Measurements from ENCODE around the gene PITRM1.

Gene PITRM1

DNA sequence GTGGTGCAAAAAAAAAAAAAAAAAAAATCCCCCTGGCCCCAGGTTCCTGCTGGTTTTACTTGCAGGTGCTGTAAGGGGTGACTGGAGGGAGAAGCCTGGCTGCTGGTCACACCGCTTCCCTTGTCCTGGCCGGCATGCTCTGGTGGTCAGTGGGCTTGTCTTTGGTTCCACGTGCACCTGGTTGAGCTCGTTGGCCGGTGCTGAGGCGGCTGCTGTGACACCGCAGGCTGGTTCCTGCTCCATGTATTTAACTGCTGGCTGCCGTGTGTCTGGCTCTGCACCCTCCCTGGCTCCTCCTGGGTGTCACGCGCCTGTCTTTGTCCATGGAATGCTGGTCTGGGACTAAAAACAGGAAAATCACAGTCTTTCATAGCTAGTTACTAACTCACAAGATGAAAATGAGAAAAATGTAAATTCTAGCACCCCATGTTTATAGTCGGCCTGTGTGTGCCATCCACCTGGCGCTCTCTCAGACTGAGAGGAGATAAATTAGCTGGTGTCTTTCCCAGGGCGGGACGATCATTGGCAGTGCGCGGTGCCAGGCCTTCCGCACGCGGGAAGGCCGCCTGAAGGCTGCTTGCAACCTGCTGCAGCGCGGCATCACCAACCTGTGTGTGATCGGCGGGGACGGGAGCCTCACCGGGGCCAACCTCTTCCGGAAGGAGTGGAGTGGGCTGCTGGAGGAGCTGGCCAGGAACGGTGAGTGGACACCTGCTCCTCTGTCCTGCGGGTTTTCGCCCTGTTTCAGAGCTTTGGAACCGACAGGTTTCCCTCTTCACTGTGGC lies 71.5 kb downstream of the PITRM1 start:
- no peak for DNase-seq

DNA sequence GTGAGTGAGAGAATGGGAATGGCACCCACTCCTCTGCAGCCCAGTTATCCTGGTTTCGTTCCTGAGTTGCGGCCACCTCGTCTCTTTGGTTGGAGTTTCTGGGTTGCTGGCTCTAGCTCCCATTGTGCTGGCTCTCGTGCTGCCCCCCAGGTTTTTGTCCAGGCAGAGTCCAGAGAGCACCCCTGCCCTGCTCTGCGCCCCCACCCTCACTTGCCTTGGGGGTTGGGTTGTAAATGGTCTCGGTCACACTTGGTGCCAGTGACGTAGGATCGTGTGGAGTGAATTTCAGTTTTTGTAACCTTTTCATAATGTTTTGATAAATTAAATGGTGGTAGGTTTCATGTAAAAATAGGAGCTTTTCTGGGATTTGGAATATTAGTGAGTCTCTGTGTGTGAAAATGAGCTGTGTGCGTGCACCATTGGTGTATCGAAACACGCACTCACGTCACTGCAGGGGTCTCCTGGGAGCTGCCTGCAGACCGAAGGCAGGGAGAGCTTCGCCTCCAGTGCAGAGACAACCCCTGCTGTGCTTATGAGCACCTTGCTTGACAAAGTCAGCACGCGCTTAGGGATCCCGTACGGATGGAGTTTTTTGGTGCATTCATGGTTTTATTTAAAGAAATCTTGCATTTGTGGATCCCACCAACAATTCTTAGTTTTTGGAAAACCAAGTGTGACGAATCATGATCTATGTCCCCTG lies 72.3 kb downstream of the PITRM1 start:
- no peak for DNase-seq

DNA sequence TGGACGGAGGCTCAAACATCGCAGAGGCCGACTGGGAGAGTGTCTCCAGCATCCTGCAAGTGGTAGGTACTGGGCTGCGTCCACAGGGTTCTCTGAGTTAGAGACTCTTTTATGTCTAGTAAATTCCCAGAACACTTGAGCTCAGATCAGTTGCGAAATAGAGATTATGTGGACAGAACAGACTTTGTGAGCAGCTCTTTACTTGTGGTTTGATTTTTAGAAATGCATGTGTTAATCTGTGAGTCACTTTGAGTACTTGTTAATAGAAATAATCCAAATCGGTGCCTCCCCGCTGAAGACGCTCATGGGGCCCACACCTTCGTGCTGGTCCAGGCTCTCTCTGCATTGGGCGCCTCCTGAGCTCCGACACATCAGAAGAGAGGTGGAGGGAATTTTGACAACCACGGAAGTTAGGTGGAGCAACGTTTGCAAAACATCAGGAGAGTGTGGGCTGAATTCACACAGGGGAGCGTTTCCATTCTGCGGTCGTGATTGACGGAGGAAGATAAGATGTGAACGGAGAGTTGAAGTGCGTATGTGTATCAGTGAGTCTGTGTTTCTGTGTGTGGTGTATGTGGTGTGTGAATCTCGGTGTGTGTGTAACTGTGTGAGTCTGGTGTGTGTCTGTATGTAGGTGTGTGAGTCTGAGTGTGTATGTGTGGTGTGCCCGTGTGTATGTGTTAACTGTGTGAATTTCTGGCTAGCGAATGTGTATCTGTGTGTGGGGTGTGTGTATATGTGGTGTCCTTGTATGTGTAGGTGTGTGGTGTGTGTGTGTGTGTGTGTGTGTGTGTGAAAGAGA lies 73.1 kb downstream of the PITRM1 start:
- DNase-seq = peak; percentile 63

DNA sequence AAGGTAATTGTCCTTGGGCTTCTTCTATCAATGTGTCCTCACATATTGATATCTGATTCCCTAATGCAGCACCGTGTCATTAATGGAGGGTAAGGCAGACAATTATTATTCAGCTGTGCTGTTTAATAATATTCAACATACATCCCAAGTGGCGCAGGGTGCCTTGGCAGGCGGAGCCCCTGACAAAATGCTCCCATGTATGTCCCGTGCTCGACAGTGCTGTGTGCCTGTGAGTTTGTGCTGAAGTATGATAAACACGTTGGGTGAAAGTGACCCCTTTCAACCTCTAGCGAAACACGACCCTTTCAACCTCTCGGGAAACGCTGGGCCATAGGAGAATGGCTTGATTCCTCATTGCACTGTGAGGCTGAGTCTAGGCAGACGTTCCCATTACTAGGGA lies 73.9 kb downstream of the PITRM1 start:
- no peak for DNase-seq

DNA sequence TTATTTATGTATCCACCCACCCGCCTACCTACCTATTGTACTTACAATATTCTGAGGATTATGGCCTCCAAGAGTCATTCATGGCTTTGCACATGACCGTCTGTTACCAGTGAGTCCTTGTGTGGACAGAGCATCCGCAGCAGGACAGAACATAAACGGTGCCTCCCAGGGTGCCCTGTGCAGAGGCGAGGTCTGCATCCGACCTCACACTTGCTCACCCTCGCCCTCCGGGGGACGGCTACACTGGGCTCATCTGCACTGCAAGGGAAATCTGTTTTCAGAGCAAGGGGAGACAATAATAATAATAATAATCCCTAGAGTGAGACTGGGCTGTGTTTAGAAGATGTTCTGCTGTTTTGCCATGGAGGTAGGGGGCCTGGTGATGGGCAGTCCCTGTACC lies 75.4 kb downstream of the PITRM1 start:
- peak; percentile 19 for DNase-seq

DNA sequence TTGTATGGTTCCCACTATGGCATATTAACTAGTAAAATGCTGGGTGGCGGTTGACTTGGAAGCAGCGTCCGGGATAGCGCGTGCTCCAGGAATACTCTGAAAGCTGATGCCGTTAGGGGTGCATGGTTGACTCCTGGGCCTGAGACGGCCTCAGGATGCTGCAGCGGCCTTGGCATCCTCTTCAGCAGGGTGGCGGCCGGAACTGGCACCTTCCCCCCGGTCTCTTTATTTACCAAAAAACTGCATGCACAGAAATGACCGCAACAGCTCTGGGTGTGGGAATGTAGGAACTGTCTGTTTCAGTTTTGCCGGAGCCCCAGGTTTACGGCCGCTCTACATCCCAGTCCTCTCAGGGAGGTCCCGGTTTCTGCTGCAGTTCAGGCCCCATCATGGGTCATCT lies 76.4 kb downstream of the PITRM1 start:
- peak; percentile 66 for DNase-seq

DNA sequence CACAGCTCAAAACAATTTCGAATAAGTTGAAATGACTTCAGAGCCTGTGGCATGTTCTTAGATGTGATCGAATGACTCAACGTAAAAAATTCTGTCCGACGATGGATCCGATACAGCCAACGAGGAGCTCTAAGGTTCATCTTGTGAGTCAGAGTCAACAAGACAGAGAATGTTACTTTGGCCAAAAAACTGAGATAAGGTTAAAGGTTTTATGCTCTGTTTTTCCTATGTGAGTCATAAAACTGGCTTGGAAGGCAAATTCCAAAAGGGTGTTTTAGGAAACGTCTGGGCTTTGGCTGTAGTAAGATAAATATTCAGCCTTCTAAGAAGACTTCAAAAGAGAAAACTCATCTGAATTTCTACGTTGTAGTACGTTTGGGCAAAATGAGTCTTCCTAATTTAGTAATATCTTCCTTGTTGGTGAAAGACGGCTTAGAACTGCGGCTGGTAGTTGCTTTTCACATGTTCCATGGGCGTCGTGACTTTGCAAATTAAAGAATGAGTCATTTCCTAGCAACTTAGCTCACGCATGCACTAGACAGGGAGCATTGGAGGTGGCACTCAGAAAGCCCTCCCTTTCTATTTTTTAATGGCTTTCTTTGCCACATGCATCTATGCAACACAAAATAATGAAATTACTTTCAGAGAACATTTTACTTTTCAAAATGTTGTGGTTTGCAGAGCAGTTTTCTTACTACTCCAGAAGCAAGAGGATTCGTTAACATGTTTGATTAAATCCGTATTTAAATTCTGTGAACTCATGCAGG lies 77.0 kb downstream of the PITRM1 start:
- DNase-seq = peak; percentile 97

DNA sequence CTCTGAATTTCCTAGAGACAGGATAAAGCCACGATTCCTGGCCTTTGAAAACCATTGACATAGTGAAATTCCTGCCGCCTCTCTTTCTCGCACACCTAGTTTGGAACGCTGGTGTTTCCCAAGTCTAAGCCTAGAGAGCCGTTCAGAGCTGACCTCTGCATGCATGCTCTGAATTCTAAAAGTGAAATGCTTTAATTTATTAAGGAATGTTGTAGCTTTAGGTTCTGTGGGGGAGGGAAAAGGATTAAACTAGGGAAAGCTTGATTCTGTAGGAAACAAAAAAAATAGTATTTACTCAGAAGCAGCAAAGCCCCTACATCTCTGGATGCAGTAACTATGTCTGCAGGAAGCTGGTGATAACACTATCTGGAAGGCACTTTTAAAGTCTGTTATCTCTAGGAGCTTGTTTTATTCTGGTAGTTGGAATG lies 78.0 kb downstream of the PITRM1 start:
- DNase-seq = peak; percentile 51

DNA sequence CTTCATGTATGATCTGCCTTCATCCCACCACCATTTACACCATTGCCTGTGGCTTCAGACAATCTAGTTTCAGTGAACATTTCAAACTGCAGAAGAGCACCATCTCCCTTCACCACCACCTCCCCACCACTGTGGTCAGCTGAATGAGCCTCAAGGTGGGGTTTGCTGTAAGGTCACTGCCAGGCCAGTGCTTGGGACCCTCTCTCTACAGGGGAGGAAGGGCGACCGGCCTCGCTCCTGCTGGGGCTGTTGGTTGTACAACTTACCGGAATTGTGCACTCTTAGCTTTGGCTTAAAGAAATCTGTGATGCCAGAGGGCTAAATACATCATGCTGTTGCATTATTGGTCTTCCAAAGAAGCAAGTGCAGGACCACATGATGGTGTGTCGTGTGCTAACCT lies 78.6 kb downstream of the PITRM1 start:
- DNase-seq = no peak

DNA sequence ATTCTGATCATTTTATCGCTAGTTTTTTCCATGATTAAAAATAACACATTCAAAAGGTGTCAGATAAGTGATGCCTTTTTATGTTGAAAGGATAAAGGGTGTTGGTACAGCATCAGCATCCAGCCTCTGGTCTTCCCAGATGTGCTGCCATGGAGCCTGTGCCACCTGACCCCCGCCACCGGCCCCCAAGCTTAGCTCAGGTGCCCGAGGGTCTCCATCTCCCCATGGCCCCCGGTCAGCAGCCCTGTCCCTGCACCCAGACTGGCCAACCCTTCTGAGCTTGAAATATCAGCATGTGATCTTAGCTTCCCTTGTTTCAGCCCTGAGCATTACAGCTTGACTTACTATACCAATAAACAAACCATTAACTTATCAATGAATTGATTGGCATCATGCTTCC lies 80.7 kb downstream of the PITRM1 start:
- DNase-seq = no peak

DNA sequence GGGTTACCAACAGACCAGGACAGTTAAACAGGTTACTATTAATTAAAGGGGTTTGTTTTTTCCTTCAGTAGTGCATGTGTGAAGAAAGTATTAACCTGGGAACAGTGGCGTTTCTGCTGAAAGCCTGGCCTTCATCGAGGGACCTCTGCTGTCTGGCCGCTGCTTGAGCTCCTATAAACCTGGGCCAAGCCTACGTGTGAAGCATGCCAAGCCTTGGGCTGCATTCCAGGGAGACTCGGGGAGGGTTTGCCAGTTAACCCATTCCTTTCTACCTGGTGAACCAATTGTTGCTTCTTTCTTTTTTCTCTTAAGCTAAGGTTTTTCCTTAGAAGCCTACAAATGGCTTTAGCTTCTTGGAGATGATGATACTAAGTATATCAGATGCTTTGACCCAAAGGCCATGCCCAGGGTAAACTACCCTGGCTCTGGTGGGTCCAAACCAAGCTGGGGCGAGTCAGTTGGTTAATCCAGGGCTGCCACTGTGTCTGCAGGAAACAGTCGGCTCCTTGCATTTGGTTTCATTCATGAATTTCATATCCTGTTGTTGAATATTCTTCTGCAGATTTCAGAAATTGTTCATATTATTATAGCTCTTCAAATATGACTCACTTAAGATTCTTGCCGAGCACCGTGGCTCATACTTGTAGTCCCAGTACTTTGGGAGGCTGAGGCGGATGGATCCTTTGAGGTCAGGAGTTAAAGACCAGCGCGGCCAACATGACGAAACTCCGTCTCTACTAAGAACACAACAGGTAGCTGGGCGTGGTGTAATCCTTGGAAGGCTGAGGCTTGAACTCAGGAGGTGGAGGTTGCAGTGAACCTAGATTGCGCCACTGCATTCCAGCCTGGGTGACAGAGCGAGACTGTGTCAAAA lies 81.4 kb downstream of the PITRM1 start:
- peak; percentile 7 for DNase-seq

DNA sequence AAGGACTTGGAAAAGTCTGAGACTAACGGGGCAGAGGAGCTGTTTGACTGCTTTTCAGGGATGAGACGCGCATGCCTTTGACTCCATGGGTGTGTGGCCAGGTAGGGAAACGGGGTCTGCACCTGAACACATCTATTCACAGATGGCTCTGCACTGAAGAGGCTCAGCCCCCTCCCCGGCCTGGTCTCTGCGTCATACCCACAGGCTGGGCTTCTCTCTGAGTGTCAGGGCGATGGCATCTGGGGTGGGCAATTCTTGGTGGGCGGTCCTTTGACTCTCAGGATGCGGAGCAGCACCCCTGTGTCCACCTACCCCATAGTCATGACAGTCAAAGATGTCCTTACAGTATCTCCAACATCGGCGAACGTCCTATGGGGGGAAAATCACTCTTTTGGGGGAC lies 82.2 kb downstream of the PITRM1 start:
- DNase-seq = no peak

All from hematopoietic multipotent progenitor cell treated with erythropoietin and hydrocortisone succinate and interleukin-3 and kit ligand, for 4 days (in vitro differentiated cells).